ENCODE results near the gene JUND. TPM values are rescaled to one million over a fixed set of nuclear protein-coding genes. Genes with fewer than 3 reads are reported as not detected.
A peak's percentile ranks its signal among the peaks of the same experiment; 100 is the strongest.

JUND gene
- total RNA-seq, 2 donors from 2014 or later = 250 to 607 TPM

DNA sequence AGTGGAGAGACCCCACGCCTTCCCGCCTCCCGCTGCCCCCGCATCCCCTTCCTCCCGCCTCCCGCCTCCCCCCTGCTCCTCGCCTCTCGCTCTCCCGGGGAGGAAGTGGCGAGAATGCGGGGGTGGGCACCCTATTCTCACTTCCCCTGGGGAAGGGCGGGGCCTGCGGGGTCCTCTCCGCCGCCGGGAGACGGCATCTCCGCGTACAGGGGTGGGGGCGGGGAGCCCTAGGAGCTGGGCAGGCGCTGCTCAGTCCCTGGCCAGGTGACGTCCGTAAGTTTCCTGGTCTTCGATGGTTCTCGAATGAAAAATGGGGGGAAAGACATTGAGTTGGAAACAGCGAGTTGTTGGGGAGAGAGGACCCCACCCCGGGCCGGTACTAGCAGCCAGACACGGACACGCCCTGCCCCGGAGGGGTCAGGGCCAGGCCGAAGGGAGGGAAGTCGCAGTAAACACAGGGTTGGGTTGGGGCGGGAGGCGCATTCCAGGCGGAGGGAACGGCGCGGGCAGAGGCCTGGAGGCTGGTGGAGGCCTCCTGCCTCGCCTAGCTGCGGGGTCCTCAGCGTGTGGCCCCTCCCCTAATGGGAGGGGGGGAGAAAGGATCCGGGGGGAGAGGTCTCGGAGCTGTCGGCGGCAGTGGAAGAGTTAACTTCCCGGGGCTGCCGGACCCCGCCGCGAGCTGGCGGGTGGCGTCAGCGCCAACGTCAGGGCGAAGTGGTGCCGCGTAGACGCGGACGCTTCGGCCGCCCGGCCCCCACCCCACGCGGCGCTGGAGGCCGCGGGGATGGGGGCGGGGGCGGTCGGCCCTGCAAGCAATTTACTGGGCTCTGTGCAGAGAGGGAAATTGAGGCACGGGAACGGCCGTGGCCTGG, 10.4 kb upstream of the JUND start:
- peak; percentile 70 to 87 (median 80) for DNase-seq
- H3K27ac ChIP-seq = peak overlapping the region; percentile 77 to 93 (median 88)
- peak overlapping the region; percentile 4 to 8 for H3K4me3 ChIP-seq
- no peaks in the 10 kb centered on the region for H3K36me3 ChIP-seq (replicated peaks in 1 of 2; ENCODE audit: insufficient read depth in 1 of 2, low read depth in 2 of 2)
- 3% methylated on average over 27 to 72 of the region's 75 CpGs for WGBS, 2 donors
- intact Hi-C loops (cut with DNase I) = no loop called here
- H3K9me3 ChIP-seq = no peaks in the 10 kb centered on the region
- TF ChIP-seq POLR2A (IDR thresholded peaks at IDR 0.05) = peak; percentile 46 to 80 (median 74)
- TF ChIP-seq, protein P1, sequence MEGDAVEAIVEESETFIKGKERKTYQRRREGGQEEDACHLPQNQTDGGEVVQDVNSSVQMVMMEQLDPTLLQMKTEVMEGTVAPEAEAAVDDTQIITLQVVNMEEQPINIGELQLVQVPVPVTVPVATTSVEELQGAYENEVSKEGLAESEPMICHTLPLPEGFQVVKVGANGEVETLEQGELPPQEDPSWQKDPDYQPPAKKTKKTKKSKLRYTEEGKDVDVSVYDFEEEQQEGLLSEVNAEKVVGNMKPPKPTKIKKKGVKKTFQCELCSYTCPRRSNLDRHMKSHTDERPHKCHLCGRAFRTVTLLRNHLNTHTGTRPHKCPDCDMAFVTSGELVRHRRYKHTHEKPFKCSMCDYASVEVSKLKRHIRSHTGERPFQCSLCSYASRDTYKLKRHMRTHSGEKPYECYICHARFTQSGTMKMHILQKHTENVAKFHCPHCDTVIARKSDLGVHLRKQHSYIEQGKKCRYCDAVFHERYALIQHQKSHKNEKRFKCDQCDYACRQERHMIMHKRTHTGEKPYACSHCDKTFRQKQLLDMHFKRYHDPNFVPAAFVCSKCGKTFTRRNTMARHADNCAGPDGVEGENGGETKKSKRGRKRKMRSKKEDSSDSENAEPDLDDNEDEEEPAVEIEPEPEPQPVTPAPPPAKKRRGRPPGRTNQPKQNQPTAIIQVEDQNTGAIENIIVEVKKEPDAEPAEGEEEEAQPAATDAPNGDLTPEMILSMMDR (IDR thresholded peaks at IDR 0.05) = no peak
- ATAC-seq = peak; percentile 74
- H3K27me3 ChIP-seq = no peaks in the 10 kb centered on the region
- peaks cover 35% of the 10 kb centered on the region for H3K4me1 ChIP-seq

DNA sequence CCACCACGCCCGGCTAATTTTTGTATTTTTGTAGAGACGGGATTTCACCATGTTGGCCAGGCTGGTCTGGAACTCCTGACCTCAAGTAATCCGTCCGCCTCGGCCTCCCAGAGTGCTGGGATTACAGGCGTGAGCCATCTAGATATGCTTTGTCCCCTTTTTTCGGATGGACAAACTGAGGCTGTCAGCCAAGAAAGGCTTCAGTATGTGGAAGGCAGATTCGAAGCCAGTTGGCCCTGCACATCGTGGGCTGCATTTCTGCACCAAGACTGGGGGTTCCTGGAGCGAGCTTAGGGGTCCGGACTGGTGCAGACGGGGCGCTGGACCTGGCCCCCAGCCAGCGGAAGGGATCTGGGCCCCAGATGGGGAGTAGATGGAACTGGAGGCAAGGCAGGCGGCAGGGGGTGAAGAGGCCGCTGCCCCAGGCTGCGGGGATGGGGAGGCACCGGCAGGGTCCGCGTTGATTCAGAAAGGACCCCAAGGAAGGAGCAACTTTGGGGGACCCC, 9.7 kb upstream of the JUND start:
- no peaks in the 10 kb centered on the region for H3K36me3 ChIP-seq (replicated peaks in 1 of 2; ENCODE audit: insufficient read depth in 1 of 2, low read depth in 2 of 2)
- no peaks in the 10 kb centered on the region for H3K27me3 ChIP-seq
- no peak overlapping the region for H3K4me3 ChIP-seq
- ATAC-seq (no peak), DNase-seq (no peak)
- no peak for TF ChIP-seq POLR2A (IDR thresholded peaks at IDR 0.05)
- TF ChIP-seq, protein P1 (IDR thresholded peaks at IDR 0.05) = no peak
- intact Hi-C loops (cut with DNase I) = no loop called here
- H3K4me1 ChIP-seq = peaks cover 35% of the 10 kb centered on the region
- WGBS, 2 donors = 61 to 78% methylated on average over 19 to 21 of the region's 21 CpGs
- peak overlapping the region; percentile 77 to 93 (median 88) for H3K27ac ChIP-seq
- H3K9me3 ChIP-seq = no peaks in the 10 kb centered on the region

DNA sequence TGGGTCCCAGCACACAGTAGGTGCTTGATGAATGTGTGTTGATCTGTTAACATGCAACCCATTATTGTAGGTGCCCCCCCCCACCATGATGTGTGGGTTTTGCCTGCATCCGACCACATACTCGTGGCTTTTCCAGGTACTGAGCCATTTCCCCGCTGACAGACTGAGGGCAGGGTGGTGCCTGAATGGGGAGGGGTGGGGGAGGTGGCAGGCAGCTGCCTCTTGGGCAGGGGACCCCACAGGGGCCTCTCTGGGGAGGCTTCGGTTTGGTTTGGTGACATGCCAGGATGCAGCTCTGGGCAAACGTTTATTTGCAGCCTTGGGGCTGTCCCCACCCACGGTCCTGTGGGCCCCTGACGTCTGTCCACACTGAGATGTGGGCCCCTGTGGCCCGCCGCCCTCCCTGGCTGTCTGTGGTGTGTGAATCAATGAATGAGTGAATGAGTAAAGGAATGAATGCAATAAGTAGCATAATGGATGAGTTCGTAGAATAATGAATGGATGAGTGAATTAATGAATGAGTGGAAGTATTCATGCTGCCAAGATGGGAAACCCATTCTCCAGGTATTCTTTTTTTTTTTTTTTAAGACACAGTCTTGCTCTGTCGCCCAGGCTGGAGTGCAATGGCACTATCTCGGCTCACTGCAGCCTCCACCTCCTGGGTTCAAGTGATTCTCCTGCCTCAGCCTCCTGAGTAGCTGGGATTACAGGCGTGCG, 9.0 kb upstream of the JUND start:
- H3K27me3 ChIP-seq = no peaks in the 10 kb centered on the region
- intact Hi-C loops (cut with DNase I) = no loop called here
- peak overlapping the region in 3 of 4 donors; percentile 26 to 93 (median 91) for H3K27ac ChIP-seq
- no peak for ATAC-seq
- H3K36me3 ChIP-seq (replicated peaks in 1 of 2; ENCODE audit: insufficient read depth in 1 of 2, low read depth in 2 of 2) = no peaks in the 10 kb centered on the region
- 43 to 47% methylated on average over 11 to 12 of the region's 14 CpGs for WGBS, 2 donors
- no peak overlapping the region for H3K4me3 ChIP-seq
- peak in 1 of 4 donors; percentile 36 for DNase-seq
- peaks cover 35% of the 10 kb centered on the region for H3K4me1 ChIP-seq
- no peaks in the 10 kb centered on the region for H3K9me3 ChIP-seq
- TF ChIP-seq POLR2A (IDR thresholded peaks at IDR 0.05) = no peak
- TF ChIP-seq, protein P1 (IDR thresholded peaks at IDR 0.05) = no peak

DNA sequence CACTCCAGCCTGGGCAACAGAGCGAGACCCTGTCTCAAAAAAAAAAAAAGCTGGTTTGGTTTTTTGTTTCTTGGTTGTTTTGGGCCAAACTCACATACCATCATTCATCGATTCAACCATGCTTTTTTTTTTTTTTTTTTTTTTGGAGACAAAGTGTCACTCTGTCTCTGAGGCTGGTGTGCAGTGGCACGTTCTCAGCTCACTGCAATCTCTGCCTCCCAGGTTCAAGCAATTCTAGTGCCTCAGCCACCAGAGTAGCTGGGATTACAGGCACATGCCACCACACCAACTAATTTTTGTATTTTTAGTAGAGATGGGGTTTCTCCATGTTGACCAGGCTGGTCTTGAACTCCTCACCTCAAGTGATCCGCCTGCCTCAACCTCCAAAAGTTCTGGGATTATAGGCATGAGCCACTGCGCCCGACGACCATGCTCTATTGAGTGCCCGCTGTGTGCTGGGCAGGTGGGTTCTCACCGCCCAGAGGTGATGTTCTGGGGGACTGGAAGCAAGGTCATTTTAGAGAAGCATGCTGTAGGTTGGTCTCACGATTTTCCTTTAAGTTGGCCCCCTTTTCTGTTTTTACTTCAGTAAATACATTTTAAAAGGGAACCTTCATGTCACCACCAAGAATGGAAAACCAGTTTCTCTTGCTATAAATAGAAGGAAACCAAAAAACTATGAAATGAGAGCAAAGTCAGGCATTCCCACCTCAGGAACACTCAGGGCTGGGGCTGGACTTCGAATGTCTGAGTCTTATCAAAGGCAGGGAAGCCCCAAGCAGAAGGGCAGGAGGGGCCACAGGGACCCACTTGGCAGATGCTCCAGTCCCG, 8.3 kb upstream of the JUND start:
- no peak for TF ChIP-seq POLR2A (IDR thresholded peaks at IDR 0.05)
- TF ChIP-seq, protein P1 (IDR thresholded peaks at IDR 0.05) = no peak
- no peak overlapping the region for H3K4me3 ChIP-seq
- peaks cover 35% of the 10 kb centered on the region for H3K4me1 ChIP-seq
- ATAC-seq (no peak), DNase-seq (no peak)
- no peaks in the 10 kb centered on the region for H3K27me3 ChIP-seq
- H3K36me3 ChIP-seq (replicated peaks in 1 of 2; ENCODE audit: insufficient read depth in 1 of 2, low read depth in 2 of 2) = no peaks in the 10 kb centered on the region
- intact Hi-C loops (cut with DNase I) = no loop called here
- WGBS, 2 donors = 55 to 69% methylated on average over 12 of the region's 12 CpGs
- H3K9me3 ChIP-seq = no peaks in the 10 kb centered on the region
- peak overlapping the region in 2 of 4 donors; percentile 91 to 93 for H3K27ac ChIP-seq
